K562 (cell line): Measurements from ENCODE around the gene ZNF277.

Source experiments
- BRCA1 ChIP-seq, 2 experiments: fragments of 450-650 bp in 1 of 2; sonication (generic) in 1 of 2; formaldehyde crosslinking in 1 of 2; IDR thresholded peaks; 2 replicates each; pipeline versions ENCODE4 v1.5.0 to v1.6.1; 2017 to 2020; ENCODE audit warnings: mild to moderate bottlenecking in 1 of 2, missing genetic modification reagents in 1 of 2
- BRF1 ChIP-seq: IDR thresholded peaks from 3 replicates; pipeline ENCODE4 v1.6.1; 2011; ENCODE audit warnings: borderline replicate concordance, mild to moderate bottlenecking; ENCODE audit not compliant: insufficient read length; ENCODE audit errors: extremely low read depth
- CEBPB ChIP-seq: fragments of 450-650 bp; IDR thresholded peaks from 2 replicates; pipeline ENCODE4 v1.6.1; 2016; ENCODE audit warnings: missing genetic modification characterization, missing compliant biosample characterization
- CTCF ChIP-seq, 3 experiments: IDR thresholded peaks in 2 of 3; conservative IDR thresholded peaks in 1 of 3; 2 replicates each; pipeline ENCODE4 v1.5.1; 2011 to 2012; ENCODE audit warnings: low read length in 3 of 3, mild to moderate bottlenecking in 3 of 3, control low read depth in 2 of 3, improper control_type of control experiment in 1 of 3, inconsistent platforms in 1 of 3, low read depth in 1 of 3, mixed read lengths in 1 of 3, moderate library complexity in 1 of 3; ENCODE audit not compliant: insufficient read depth in 2 of 3
- FOSL1 ChIP-seq: fragments of 200-800 bp; sonication (Bioruptor generic); conservative IDR thresholded peaks from 2 replicates; pipeline ENCODE4 v1.6.1; 2016; ENCODE audit warnings: missing genetic modification characterization, missing compliant biosample characterization
- MYC ChIP-seq, 2 experiments: fragments of 250-450 bp in 1 of 2; sonication (Bioruptor Pico) in 1 of 2; IDR thresholded peaks; 2 replicates each; pipeline versions ENCODE4 v1.5.1 to v1.6.1; 2012 to 2021; ENCODE audit warnings: low read depth in 2 of 2, borderline replicate concordance in 1 of 2, improper control_type of control experiment in 1 of 2, low read length in 1 of 2, mild to moderate bottlenecking in 1 of 2, moderate library complexity in 1 of 2
- NCOA1 ChIP-seq: fragments of 450-650 bp; IDR thresholded peaks from 2 replicates; pipeline ENCODE4 v1.6.1; 2016; ENCODE audit warnings: low read depth
- RCOR1 ChIP-seq, 2 experiments: IDR thresholded peaks; 2 replicates each; pipeline ENCODE4 v1.6.1; 2012; ENCODE audit warnings: low read depth in 2 of 2, low read length in 2 of 2, borderline replicate concordance in 1 of 2, improper control_type of control experiment in 1 of 2
- TAF7 ChIP-seq: fragments of 450-650 bp; IDR thresholded peaks from 2 replicates; pipeline ENCODE4 v1.6.1; 2016; ENCODE audit warnings: missing genetic modification characterization, missing compliant biosample characterization
- TBP ChIP-seq: optimal IDR thresholded peaks from 2 replicates; pipeline ENCODE3; 2011; ENCODE audit warnings: low read depth, low read length, improper control_type of control experiment
- USF2 ChIP-seq: sonication (generic); formaldehyde crosslinking; IDR thresholded peaks from 2 replicates; pipeline ENCODE4 v1.5.0; 2020; ENCODE audit warnings: missing genetic modification reagents

GRCh38 chr7:112220877-112221434 is 14.5 kb downstream of the ZNF277 start:
- no peak for TF ChIP-seq MYC (IDR thresholded peaks at IDR 0.05; ENCODE audit: low read depth, low read length)
- TF ChIP-seq MYC (CRISPR knock-in tag; IDR thresholded peaks at IDR 0.05; ENCODE audit: borderline replicate concordance, low read depth) = no peak
- no peak for TF ChIP-seq CTCF (IDR thresholded peaks at IDR 0.05 in 2 of 3, conservative IDR thresholded peaks at IDR 0.05 in 1 of 3; ENCODE audit: insufficient read depth in 2 of 3, low read depth in 1 of 3, low read length in 3 of 3)
- TF ChIP-seq TAF7 = no peak
- TF ChIP-seq BRCA1 (IDR thresholded peaks at IDR 0.05) = no peak
- no peak for TF ChIP-seq BRCA1 (CRISPR knock-in tag; IDR thresholded peaks at IDR 0.05)
- TF ChIP-seq FOSL1 (tag) = no peak
- TF ChIP-seq NCOA1 = no peak
- TF ChIP-seq RCOR1 (IDR thresholded peaks at IDR 0.05; ENCODE audit: borderline replicate concordance in 1 of 2, low read depth in 2 of 2, low read length in 2 of 2) = no peak
- TF ChIP-seq TBP = no peak
- no peak for TF ChIP-seq BRF1
- TF ChIP-seq CEBPB = no peak
- no peak for TF ChIP-seq USF2 (CRISPR knock-in tag)
